Measurements from ENCODE around the gene TRAPPC11. TPM values are rescaled to one million over a fixed set of nuclear protein-coding genes. Genes with fewer than 3 reads are reported as not detected.

The TRAPPC11 gene
- total and polyA plus RNA-seq, 2 experiments from 2014 or later: 15.0 to 42.7 TPM

- H3F3A ChIP-seq (replicated peaks; ENCODE audit: low read depth): no peaks in the 10 kb centered on the region
- no peaks in the 10 kb centered on the region for H3K27me3 ChIP-seq (ENCODE audit: insufficient read depth)
- no peaks in the 10 kb centered on the region for H4K20me1 ChIP-seq (replicated peaks; ENCODE audit: insufficient read depth)
- peaks cover 5% of the 10 kb centered on the region; the same call in 1 of the 2 replicates for H3K4me1 ChIP-seq (ENCODE audit: insufficient read depth)
- Mint-ChIP-seq H3K4me1 (peaks cover 6% of the 10 kb centered on the region), H3K4me3 (no peak overlapping the region), H3K27me3 (ENCODE audit: insufficient read depth, low read depth, poor library complexity) (peaks cover 17% of the 10 kb centered on the region), H3K36me3 (ENCODE audit: low read depth) (no peaks in the 10 kb centered on the region), H3K9me3 (no peaks in the 10 kb centered on the region), H3K27ac (no peak overlapping the region)
- no peak overlapping the region for H3K4me2 ChIP-seq
- H2AFZ ChIP-seq: no peak overlapping the region; the same call in 1 of the 2 replicates
- no peak for TF ChIP-seq POLR2AphosphoS5 (IDR thresholded peaks at IDR 0.05; ENCODE audit: low read depth)
- TF ChIP-seq, protein P1, sequence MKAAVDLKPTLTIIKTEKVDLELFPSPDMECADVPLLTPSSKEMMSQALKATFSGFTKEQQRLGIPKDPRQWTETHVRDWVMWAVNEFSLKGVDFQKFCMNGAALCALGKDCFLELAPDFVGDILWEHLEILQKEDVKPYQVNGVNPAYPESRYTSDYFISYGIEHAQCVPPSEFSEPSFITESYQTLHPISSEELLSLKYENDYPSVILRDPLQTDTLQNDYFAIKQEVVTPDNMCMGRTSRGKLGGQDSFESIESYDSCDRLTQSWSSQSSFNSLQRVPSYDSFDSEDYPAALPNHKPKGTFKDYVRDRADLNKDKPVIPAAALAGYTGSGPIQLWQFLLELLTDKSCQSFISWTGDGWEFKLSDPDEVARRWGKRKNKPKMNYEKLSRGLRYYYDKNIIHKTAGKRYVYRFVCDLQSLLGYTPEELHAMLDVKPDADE (IDR thresholded peaks at IDR 0.05): no peak
- TF ChIP-seq CREB1 (CRISPR knock-in tag; IDR thresholded peaks at IDR 0.05; ENCODE audit: low read depth): no peak
- TF ChIP-seq NANOG (IDR thresholded peaks at IDR 0.05; ENCODE audit: borderline replicate concordance): no peak
- no peak for TF ChIP-seq REST (IDR thresholded peaks at IDR 0.05; ENCODE audit: unreplicated experiment)
- ATAC-seq (no peak), DNase-seq (ENCODE audit: low spot score) (no peak)
- no peak overlapping the region for H3K27ac ChIP-seq (ENCODE audit: low read depth)
- H3K79me2 ChIP-seq (replicated peaks; ENCODE audit: insufficient read depth): no peaks in the 10 kb centered on the region
- no peak overlapping the region for H3K4me3 ChIP-seq
- no peaks in the 10 kb centered on the region for H3K36me3 ChIP-seq (ENCODE audit: insufficient read depth)
- no peaks in the 10 kb centered on the region for H3K9me2 ChIP-seq (ENCODE audit: insufficient read depth)
These were observed 101.2 kb downstream of the TRAPPC11 start for GRCh38 chr4:183760326-183760725.

Small RNA genes within 50 kb of the gene (small RNA-seq; reads per million reads assigned to genes)
- gene RNU6-1053P (ENCODE audit: low replicate concordance) (not detected), gene RNU6-335P (ENCODE audit: low replicate concordance) (not detected), gene RNU6-479P (ENCODE audit: low replicate concordance) (not detected)

Other genes with a start within 250 kb of the TRAPPC11 start
- gene CDKN2AIP, start 214.7 kb upstream of the TRAPPC11 start, total RNA-seq (2014; rRNA removed; shearing (Covaris generic)): 22.4 and 27.2 TPM in 2 replicates
- gene CDKN2AIP, start 214.7 kb upstream of the TRAPPC11 start, polyA plus RNA-seq (2016; fragmentation: Nextera tagmentation; extraction: Ambion mirVana): 12.9 and 15.2 TPM in 2 replicates
- gene ING2, start 154.2 kb upstream of the TRAPPC11 start, total RNA-seq (2014; rRNA removed; shearing (Covaris generic)): 18.5 and 21.5 TPM in 2 replicates
- 32.8 and 34.2 TPM in 2 replicates for gene ING2, start 154.2 kb upstream of the TRAPPC11 start, polyA plus RNA-seq (2016; fragmentation: Nextera tagmentation; extraction: Ambion mirVana)
- gene RWDD4, start 108 bp upstream of the TRAPPC11 start, total RNA-seq (2014; rRNA removed; shearing (Covaris generic)): 20.9 and 22.4 TPM in 2 replicates
- 28.9 and 29.8 TPM in 2 replicates for gene RWDD4, start 108 bp upstream of the TRAPPC11 start, polyA plus RNA-seq (2016; fragmentation: Nextera tagmentation; extraction: Ambion mirVana)
- 19.8 TPM in 2 replicates for gene STOX2, start 246.0 kb downstream of the TRAPPC11 start, total RNA-seq (2014; rRNA removed; shearing (Covaris generic))
- gene STOX2, start 246.0 kb downstream of the TRAPPC11 start, polyA plus RNA-seq (2016; fragmentation: Nextera tagmentation; extraction: Ambion mirVana): 19.0 and 20.6 TPM in 2 replicates

All from GM23338 (cell line).